ENCODE results near the gene C17orf67. TPM values are rescaled to one million over a fixed set of nuclear protein-coding genes. Genes with fewer than 3 reads are reported as not detected.
A peak's percentile ranks its signal among the peaks of the same experiment; 100 is the strongest.

C17orf67 gene
- total and polyA plus RNA-seq, 2 of the 13 experiments (the other 11 are each of a cell fraction or from before 2014, with no cell fraction given), result 0.41 to 0.86 TPM

DNA sequence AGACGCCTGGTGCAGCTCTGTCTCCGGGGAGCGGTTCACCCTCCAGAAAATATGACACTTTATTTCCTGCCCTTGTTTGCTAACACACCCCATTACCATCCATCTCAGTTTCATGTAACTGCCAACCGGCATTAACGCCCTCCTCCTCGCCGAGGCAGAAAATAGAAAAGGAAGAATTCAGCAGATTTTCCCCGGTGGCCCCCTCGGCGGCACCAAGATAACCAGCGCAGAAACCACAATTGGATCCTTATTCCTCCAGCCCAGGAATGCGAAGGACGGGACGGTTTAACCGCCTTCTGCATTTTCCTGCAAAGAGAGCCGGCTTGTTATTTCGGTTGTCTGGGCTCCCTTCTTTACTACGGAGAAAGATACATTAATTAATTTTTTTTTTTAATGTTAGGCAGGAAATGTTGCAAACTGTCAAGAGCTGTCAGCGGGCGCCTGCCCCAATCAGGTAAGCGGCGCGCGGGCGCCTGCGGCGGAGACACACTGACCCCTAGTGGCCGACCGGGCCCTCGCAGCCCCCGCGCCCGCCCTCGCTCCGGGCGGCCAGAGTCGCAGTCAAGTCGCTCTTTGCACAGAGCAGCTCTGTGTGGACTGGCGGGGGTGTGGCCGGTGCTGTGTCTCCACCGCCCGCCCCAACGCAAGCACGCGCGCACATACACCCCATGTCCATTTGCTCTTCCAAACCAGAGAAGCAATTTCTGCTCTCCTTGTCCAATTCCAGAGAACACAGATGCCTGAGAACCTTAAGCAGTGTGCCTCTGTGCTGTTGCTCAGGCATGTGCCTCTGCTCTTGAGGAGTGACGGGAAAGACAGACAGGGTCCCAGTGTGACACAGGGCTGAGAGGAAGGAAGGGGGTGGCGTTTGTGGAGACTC lies 53.6 kb downstream of the C17orf67 start (continued):
- TF ChIP-seq HOXA3 (CRISPR knock-in tag; IDR thresholded peaks at IDR 0.05), result peak; percentile 58; the same call in 1 of the 2 replicates
- no peak for TF ChIP-seq MLLT10 (CRISPR knock-in tag; IDR thresholded peaks at IDR 0.05)
- TF ChIP-seq KLF6 (CRISPR knock-in tag; IDR thresholded peaks at IDR 0.05), result 0 out of 2 replicates have a peak, but pooled peaks have one; percentile 37
- no peak for TF ChIP-seq ZNF660 (CRISPR knock-in tag; IDR thresholded peaks at IDR 0.05; ENCODE audit: borderline replicate concordance, low read depth)
- no peak for TF ChIP-seq CHCHD3 (CRISPR knock-in tag; IDR thresholded peaks at IDR 0.05)
- TF ChIP-seq ZFYVE20 (CRISPR knock-in tag; IDR thresholded peaks at IDR 0.05; ENCODE audit: borderline replicate concordance, low read depth), result no peak
- 0 out of 2 replicates have a peak, but pooled peaks have one; percentile 52 for TF ChIP-seq ZNF792 (CRISPR knock-in tag; IDR thresholded peaks at IDR 0.05)
- TF ChIP-seq RBFOX2 (IDR thresholded peaks at IDR 0.05; ENCODE audit: low read depth, low read length), result no peak
- no peak for TF ChIP-seq ZNF878 (CRISPR knock-in tag; IDR thresholded peaks at IDR 0.05)
- TF ChIP-seq TCF7L2 (IDR thresholded peaks at IDR 0.05; ENCODE audit: low read depth, low read length), result no peak
- TF ChIP-seq, protein P1, sequence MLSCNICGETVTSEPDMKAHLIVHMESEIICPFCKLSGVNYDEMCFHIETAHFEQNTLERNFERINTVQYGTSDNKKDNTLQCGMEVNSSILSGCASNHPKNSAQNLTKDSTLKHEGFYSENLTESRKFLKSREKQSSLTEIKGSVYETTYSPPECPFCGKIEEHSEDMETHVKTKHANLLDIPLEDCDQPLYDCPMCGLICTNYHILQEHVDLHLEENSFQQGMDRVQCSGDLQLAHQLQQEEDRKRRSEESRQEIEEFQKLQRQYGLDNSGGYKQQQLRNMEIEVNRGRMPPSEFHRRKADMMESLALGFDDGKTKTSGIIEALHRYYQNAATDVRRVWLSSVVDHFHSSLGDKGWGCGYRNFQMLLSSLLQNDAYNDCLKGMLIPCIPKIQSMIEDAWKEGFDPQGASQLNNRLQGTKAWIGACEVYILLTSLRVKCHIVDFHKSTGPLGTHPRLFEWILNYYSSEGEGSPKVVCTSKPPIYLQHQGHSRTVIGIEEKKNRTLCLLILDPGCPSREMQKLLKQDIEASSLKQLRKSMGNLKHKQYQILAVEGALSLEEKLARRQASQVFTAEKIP (CRISPR knock-in tag; IDR thresholded peaks at IDR 0.05; ENCODE audit: borderline replicate concordance), result no peak
- TF ChIP-seq, protein P2, sequence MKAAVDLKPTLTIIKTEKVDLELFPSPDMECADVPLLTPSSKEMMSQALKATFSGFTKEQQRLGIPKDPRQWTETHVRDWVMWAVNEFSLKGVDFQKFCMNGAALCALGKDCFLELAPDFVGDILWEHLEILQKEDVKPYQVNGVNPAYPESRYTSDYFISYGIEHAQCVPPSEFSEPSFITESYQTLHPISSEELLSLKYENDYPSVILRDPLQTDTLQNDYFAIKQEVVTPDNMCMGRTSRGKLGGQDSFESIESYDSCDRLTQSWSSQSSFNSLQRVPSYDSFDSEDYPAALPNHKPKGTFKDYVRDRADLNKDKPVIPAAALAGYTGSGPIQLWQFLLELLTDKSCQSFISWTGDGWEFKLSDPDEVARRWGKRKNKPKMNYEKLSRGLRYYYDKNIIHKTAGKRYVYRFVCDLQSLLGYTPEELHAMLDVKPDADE (CRISPR knock-in tag; IDR thresholded peaks at IDR 0.05), result no peak
- TF ChIP-seq BORCS8-MEF2B (CRISPR knock-in tag; IDR thresholded peaks at IDR 0.05), result peak; percentile 67; the same call in 1 of the 2 replicates
- TF ChIP-seq, protein P3, sequence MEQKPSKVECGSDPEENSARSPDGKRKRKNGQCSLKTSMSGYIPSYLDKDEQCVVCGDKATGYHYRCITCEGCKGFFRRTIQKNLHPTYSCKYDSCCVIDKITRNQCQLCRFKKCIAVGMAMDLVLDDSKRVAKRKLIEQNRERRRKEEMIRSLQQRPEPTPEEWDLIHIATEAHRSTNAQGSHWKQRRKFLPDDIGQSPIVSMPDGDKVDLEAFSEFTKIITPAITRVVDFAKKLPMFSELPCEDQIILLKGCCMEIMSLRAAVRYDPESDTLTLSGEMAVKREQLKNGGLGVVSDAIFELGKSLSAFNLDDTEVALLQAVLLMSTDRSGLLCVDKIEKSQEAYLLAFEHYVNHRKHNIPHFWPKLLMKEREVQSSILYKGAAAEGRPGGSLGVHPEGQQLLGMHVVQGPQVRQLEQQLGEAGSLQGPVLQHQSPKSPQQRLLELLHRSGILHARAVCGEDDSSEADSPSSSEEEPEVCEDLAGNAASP (CRISPR knock-in tag; IDR thresholded peaks at IDR 0.05; ENCODE audit: borderline replicate concordance), result no peak
- TF ChIP-seq ZNF720 (CRISPR knock-in tag; IDR thresholded peaks at IDR 0.05), result no peak
- TF ChIP-seq SRSF4 (IDR thresholded peaks at IDR 0.05; ENCODE audit: low read depth, low read length, poor library complexity, severe bottlenecking), result no peak
- no peak for TF ChIP-seq FOXM1 (CRISPR knock-in tag; IDR thresholded peaks at IDR 0.05)
- TF ChIP-seq RARG (CRISPR knock-in tag; IDR thresholded peaks at IDR 0.05; ENCODE audit: low read depth), result no peak
- no peak for TF ChIP-seq ZNF841 (CRISPR knock-in tag; IDR thresholded peaks at IDR 0.05; ENCODE audit: borderline replicate concordance)
- TF ChIP-seq, protein P4, sequence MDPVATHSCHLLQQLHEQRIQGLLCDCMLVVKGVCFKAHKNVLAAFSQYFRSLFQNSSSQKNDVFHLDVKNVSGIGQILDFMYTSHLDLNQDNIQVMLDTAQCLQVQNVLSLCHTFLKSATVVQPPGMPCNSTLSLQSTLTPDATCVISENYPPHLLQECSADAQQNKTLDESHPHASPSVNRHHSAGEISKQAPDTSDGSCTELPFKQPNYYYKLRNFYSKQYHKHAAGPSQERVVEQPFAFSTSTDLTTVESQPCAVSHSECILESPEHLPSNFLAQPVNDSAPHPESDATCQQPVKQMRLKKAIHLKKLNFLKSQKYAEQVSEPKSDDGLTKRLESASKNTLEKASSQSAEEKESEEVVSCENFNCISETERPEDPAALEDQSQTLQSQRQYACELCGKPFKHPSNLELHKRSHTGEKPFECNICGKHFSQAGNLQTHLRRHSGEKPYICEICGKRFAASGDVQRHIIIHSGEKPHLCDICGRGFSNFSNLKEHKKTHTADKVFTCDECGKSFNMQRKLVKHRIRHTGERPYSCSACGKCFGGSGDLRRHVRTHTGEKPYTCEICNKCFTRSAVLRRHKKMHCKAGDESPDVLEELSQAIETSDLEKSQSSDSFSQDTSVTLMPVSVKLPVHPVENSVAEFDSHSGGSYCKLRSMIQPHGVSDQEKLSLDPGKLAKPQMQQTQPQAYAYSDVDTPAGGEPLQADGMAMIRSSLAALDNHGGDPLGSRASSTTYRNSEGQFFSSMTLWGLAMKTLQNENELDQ (CRISPR knock-in tag; IDR thresholded peaks at IDR 0.05; ENCODE audit: borderline replicate concordance), result no peak
- no peak for TF ChIP-seq ZNF484 (CRISPR knock-in tag; IDR thresholded peaks at IDR 0.05; ENCODE audit: borderline replicate concordance, low read depth)
- TF ChIP-seq ZNF547 (CRISPR knock-in tag; IDR thresholded peaks at IDR 0.05), result peak; percentile 48; the same call in 1 of the 2 replicates
